GM18498 (cell line): ENCODE results near the gene PRICKLE1.

Source experiments
- ATAC-seq: cut with Tn5 transposase; IDR thresholded peaks from one replicate; pipeline ENCODE4 v1.9.1; 2021; ENCODE audit warnings: mild to moderate bottlenecking, moderate library complexity; ENCODE audit not compliant: unreplicated experiment

PRICKLE1 gene

DNA sequence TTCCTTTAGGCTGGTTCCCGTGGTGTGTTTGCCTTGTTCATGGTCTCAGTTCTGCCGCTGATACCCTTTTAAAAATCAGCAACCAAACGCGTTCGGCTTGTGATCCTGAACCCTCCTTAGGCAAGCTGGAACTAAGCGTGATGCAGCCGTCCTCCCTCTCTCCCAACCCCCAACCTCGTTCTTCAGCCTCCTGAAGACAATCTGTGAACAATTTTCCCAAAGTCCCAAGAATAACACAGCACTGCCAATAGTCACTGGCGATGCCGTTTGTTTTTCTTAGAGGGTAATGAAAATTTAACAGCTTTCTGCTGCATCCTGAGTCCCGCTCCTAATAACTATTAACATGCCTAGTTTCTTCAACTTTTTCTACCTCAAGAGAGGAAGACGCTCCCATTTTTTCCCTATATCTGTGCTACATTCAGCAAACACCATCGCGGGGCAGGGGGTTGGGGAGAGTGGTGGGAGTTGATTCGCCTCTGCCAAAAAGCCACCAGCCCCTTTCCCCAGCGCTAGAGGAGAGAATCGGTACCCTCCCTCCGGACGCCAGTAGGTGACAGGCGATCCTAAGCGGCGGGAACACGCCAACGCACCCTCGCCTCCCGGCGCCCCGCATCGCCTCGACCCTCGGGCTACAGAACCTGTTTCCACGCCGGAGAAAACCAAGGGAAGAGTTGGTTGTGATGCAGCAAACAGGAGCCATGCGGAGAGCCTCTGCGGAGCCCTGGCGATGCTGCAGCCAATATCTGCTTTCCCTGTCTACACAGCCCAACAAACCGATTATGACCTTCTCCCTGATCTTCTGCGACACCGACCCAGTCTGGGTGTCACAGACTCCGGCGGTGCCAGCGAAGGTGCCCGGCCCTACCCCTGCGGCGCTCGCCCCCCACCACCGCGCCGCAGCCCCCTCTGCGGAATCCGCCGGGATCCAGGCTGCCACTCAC, 752 bp downstream of the PRICKLE1 start:
- ATAC-seq, result peak; percentile 33

DNA sequence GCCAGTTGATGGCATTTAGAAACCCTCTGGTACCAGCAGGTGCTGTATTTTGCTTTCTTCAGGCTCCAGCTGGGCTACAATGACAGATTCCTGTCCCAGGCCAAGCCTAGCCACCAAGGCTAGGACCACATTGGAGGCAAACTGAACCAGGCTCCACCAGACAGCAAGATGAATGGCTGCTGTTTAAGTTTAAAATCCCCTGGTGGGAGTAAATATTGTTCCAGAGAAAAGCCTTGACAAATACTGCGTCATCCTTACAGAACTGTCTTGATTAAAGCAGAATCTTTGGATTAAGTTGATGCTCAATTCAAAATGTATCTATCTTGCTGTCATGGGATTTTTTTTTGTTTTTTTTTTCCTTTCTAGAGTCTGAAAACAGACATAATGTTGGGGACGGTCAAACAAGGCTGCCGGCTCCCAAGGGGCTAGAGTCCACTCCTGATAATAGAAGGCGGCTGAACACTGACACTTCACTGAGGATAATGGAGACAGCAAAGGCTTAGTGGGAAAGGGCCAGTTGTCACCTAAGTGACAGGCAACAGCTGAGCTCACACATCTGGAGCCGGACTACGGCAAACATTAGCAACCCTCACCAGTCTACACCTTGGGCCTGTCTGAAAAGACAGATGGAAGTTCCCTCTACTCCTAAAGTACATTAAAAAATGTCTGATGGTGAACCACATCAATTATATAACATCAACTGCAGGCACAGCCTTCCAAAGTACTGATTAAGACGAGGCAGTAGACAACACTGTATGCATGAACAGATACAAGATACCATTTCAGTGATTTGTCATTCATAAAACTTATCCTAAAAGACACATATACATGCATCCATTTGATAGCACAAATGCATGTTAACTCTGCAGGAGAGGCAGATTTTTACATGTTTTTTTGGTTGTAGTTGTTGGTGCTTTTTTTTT, 1.7 kb downstream of the PRICKLE1 start:
- ATAC-seq, result no peak

DNA sequence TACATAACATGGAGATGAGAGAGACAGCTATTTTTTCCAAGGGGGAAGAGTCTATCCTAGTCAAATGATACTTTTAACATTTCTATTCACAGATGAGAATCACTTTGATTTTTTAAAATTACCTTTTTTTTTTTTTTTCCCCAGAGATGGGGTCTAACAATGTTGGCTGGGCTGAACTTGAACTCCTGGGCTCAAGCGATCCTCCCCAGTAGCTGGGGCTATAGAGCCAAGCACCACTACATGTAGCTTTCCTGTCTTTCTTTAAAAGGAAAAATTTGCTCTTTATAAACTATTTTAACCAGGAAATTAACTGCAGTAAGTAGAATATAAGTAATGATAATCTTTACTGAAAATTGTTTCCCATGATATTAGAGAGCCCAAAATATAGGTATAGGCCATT, 3.3 kb downstream of the PRICKLE1 start:
- ATAC-seq, result no peak

DNA sequence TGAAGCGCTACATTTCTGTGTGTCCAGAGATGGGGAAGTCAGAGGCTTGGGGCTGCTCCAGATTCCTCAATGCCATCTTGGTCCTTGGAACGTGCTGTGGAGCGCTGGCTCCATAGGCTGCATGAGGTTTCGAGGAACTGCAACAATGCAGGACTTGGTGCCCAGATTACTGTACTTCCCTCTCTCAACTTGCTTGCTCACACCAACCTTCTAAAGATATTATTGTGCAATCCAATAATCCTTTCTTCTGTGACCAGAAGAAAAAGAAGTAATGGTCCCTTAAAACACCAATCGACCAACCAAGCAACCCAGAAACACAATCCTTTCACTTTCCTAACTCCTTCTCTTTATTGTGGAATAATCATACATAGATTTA, 3.7 kb downstream of the PRICKLE1 start:
- no peak for ATAC-seq

DNA sequence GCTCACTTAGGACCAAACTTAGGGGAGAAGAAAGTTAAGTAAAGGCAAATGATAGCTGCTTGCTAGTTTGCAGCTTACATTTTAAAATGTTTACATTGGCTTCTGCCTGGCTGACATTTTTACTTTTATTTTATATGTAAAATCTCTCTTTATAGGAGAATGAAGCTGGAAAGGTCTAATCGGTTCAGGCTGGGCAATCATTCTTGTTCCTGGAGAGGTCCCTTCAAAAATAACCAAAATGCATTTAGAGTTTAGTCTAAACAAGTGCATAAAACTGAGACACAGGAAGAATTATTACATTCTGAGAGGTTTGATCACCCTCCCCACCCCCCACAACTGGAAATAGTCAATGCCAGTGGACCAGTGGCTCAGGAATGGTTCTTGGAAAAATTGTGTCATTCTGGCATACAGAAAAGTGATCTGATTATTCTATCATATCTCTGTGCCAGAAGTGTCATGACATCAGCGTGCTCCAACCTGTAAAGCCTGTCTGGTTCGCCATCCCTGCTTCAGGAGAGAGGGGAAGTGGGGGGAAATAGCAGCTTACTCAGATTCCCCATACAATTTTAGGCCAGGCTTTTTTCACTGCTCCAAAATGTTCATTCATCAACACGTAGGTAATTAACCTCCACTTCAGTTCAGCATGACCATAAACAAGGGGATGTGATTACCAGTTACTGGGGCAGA, 4.2 kb downstream of the PRICKLE1 start:
- no peak for ATAC-seq

DNA sequence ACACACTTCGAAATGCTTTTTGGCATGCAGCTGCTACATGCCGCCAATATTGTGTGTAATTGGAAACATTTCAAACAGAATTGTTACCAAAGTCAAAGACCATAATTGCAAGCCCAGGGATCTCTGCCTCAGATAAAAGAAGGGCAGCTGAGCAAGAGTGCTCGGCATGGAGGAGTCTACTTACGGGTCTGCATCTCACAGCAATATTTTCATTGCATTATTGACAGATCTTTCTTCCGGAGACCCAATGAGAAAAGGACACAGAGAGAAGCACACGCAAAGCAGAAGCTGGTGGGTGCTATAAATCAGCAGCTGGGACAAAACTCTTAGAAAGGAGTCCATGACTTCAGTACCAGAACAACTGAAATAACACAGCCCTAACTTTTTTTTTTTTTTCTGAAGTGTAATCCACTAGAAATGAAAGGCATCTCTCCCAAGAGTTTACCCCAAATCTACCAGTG, 4.9 kb downstream of the PRICKLE1 start:
- ATAC-seq, result no peak

DNA sequence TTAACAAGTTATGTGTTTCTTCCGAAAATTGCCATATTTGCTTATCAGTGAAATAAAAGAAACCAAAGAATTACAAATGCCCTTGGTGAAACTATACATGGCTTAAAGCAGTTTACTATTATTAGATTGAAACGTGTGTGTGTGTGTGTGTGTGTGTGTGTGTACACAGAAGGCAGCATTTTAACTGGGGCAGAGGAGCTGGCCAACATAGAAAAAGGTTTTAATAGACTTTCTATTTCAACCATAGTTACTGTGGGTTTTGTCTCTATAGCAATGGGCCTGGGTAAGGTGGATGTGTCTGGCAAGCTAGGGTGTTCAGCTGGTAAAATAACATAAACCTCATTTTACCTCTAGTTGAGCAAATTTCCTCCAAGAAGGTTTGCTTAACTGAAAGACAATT, 6.5 kb downstream of the PRICKLE1 start:
- no peak for ATAC-seq

DNA sequence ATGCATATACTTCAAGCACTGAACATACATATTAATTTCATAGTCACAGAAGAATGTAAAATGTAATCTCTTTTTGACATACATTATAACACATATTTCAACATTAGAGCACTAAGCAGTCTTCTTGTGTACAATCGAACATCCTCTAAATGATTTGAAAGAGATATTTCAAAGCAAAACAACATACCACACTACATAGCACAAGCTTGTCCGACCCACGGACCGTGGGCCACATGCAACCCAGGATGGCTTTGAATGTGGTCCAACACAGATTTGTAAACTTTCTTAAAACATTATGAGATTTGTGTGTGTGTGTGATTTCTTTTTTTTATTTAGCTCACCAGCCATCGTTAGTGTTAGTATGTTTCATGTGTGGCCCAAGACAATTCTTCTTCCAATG, 7.0 kb downstream of the PRICKLE1 start:
- no peak for ATAC-seq

DNA sequence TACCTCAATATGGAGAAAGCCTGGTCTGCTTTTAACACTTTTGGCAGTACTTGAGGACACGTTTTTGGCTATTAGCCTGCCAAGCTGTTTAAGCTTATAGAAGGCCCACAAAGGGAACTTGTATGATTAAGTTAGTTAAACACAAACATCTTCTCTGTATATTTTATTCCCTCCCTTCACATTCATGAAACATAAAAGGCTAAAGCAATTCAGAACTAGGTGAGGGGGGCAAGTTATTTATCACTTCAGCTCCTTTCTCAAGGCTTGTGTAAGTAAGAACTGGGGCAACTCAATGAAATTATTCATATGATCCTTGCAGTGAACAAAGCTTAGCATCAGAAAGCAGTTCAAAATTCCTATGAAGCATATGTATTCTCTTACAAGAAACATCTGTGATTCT, 7.5 kb downstream of the PRICKLE1 start:
- ATAC-seq, result no peak

DNA sequence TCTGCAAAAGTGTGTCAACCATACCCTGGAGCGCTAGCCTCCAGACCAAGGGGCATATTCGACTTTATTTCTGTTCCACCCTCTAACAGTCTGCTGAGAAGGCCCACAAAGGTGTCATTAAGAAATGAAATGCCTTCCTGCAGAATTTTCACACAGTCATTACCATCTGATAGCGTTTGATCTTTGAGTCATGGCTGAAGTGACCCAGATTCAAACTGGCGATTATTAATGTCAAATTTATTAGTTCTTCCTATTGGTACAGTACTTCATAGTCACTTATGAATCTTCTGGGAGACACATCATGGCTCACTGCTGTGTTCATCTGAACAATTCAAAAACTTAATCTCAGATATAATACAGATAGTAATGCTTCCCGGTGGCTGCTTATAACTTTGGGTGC, 13.2 kb downstream of the PRICKLE1 start:
- ATAC-seq, result no peak

DNA sequence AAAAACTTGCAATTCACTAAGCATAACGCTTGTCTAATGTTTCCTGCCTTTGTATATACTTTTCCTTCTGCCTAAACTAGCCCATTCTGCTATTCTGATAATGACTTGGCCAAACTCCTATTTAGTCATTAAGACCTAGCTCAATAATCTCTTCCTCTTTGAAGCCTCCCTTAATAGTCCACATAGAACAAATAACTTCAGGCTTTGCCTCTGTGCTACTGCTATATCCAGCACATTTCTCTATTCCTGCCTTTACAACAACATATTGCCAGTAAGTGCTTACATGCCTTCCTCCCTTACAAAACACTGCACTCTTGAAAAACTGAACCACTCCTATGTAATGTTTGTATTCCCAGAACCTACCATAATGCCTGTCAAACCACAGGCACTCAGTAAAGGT, 13.8 kb downstream of the PRICKLE1 start:
- ATAC-seq, result no peak

DNA sequence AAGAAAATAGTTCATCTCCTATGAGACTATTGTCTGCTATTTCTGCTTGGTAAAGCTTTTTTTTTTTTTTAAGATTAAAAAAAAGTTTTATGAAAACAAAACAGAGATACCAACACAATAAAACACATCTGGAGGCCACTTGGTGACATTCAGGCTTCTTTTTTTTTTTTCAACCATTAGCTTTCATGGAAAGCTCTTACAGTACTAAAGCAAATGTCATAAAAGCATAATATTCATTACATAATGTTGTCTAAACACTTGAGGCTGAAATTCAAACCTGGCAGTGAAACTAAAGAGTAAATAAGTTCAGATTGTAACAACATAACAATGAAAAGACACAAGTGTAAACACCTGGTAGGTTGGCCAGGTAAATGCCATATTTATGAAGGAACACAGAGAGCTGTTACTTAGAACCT, 14.7 kb downstream of the PRICKLE1 start:
- ATAC-seq, result no peak

DNA sequence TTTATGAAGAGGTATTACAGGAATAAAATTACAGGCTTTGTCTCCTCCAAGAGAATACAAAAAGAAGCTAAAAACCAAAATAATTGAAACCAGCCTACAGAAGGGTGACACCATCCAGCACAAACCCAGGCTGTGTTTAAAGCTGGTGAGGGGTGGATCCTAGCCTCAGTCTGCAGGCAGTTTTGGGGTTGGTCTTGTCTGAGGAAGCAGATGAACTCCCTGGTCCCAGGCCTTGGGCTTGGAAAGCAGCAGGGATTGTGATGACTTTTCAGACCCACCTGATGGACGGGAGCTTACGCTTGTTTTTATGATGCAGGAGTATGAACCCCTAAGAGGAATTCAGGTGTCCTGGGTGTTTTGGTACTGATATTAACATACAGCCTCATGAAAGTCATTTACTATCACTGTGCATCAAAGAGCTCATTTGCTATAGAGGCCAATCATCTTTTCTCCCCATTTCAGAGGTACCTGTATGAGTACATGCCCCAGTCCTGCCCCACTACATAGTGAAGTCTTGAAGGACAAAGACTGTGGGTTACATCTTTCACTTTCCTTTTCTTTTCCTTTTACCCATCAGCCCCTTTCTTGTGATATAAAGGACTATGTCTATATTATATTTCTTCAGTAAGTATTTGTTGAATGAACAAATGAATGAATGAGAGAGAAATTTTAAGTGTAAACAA, 18.1 kb downstream of the PRICKLE1 start:
- ATAC-seq, result no peak

DNA sequence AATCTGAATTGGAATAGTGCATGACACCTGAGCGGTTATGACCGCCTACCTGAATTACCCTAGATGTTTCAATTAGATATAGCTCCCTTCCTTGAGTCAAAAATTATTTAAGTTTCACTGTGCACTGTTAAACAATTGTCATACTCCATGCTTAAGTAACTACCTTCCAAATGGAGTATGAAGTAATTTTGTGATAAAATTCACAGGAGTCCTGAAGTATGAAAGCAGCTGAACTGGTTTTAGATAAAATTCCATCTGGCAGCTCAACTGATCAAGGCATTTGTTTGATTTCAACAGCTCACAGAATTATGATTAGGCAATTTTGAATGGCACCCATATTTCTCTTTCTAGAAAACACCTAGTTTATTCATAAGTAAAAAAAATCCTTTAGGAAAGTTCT, 19.5 kb downstream of the PRICKLE1 start:
- no peak for ATAC-seq

DNA sequence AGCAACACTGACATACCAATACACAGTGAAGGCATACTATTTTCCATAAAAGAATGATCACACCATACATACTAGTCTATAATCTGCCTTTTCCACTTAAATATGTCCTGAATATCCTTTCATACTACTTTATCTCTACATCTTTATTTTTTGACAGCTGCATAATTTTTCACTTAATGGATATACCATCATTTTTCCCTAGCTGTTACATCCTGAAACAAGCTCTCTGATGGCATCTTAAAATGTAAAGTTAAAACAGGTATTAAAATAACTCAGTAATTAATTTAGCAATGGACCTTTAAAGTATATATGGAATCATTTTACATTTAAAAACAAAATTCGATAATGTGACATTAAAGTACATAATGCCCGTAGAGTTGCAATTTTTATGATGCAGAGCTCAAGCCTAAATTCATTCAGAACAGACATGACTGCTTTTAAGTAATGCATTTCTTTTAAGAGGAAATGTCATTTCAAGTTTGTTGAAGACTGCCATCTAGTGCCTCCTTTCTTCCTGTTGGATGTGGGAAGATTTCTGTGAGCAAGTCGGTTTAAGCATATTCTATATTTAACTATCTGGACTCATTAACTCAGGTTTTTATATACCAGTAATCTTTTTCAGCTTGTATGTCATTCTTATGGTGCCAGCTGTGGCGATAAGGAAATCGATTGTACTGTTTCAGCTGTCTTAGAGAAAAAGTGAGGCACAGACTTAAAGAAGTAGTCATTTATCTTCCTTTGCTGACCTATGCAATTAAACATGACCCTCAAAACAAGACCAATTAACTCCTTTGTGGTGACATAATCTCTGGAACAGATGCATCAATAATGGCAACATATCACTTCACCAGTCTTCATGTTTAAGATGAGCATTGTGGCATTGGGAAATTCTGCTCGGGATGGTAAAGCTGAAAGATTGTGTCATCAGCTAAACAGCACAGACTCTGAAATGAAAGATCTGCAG, 20.3 kb downstream of the PRICKLE1 start:
- peak; percentile 68 for ATAC-seq

DNA sequence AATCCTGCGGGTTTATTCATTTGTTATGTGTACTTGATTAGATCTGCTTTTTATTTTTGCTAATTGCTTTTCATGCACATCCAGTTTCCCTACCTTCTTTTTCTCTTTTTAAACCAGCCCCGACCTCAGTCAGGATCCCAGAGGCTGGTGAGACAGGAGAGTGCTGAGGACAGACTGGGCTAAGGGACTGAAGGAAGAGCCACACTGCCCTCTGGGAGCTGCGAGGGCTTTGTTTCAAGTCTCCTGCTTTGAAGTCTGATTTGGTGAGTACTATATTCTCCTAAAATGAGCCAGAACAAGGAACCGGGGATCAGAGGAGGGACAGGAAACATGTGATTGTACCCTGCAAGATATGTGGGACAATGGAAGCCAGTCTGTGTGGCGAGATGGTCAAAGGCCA, 23.9 kb downstream of the PRICKLE1 start:
- no peak for ATAC-seq

DNA sequence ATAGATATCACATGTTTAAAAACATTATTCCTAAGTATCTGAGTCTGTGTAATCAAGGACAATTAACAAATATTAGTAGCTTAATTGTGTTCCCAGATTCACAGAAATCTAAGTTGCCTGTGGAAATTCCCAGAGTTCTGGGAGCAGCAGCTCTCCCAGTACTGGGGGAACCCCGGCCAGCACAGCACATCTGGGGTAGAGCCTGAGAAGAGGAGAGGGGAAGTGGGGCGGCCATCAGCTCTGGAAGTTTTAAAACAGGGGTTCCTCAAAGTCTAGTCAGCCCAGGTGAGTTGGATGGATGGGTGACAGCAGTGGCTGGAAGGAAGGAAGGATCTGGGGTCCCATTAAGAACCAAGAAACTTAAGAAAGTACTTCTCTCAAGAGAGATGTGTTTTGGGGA, 24.6 kb downstream of the PRICKLE1 start:
- no peak for ATAC-seq

DNA sequence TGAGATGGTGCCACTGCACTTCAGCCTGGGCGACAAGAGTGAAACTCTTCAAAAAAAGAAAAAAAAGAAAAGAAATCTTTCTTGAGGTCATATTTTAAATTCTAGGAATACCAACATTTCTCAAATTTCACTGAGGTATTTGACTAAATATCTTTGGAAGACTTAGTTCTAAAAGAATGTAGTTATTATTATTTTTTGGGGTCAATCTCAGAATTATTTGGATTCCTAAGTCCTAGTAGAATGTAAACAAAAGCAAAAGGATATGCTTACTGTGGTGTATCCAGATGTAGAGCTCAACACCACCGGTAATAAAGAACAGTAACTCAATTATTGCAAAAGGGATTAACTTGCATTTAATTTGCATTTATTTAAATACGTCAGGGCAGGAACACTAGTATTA, 25.0 kb downstream of the PRICKLE1 start:
- no peak for ATAC-seq

DNA sequence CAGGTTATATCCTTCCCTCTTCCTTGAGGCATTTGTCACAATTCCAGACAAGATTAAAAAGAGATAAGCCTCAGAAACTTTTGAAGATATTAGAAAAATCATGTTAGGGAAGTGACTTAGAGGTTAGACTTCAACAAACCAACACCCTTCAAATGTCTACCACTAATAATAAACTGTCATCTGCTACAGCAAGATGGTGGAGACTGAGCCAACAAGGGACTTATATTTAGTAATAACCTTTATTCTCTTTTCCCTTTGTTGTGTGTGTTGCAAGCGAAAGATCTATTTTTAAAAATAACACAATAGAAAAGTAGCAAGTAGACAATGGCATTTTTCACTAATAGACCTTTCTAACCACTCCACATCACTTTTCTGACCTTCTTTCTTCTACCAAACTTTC, 28.6 kb downstream of the PRICKLE1 start:
- no peak for ATAC-seq
